Measurements from ENCODE around the gene NKD1. TPM values are rescaled to one million over a fixed set of nuclear protein-coding genes. Genes with fewer than 3 reads are reported as not detected.

The NKD1 gene
- total and polyA plus RNA-seq, 2 of the 8 experiments (the other 6 are each of a cell fraction or from before 2014, with no cell fraction given) = 0.70 to 4.5 TPM

GRCh38 chr16:50588276-50588675 is 40.1 kb downstream of the NKD1 start:
- Histone ChIP-seq H3K4ac (replicated peaks; ENCODE audit: insufficient read length, low read depth, low read length) (no peak overlapping the region), H2BK12ac (ENCODE audit: low read depth, low read length) (no peak overlapping the region), H3K9ac (replicated peaks in 1 of 4; ENCODE audit: extremely low read depth in 1 of 4, low read depth in 3 of 4, low read length in 3 of 4) (no peak overlapping the region), H3K27ac (ENCODE audit: low read depth, low read length) (no peak overlapping the region), H2AFZ (ENCODE audit: low read length) (no peak overlapping the region), H4K91ac (replicated peaks; ENCODE audit: insufficient read length, low read length) (no peak overlapping the region), H3K23me2 (ENCODE audit: low read depth, low read length) (0 out of 2 replicates have a peak, but pooled peaks cover 2% of the 10 kb centered on the region), H2BK120ac (replicated peaks; ENCODE audit: low read depth, low read length) (no peak overlapping the region), H2BK15ac (ENCODE audit: low read length) (no peak overlapping the region), H3K4me3 (ENCODE audit: extremely low read depth in 1 of 4, insufficient read depth in 2 of 4, low read depth in 3 of 4, low read length in 4 of 4) (no peak overlapping the region), H3K27me3 (replicated peaks in 1 of 4; ENCODE audit: control insufficient read depth in 3 of 4, extremely low read depth in 1 of 4, insufficient read depth in 3 of 4, low read length in 3 of 4) (no peaks in the 10 kb centered on the region), H3K14ac (ENCODE audit: insufficient read length) (no peak overlapping the region), H2AK5ac (ENCODE audit: low read depth, low read length) (no peak overlapping the region), H3K9me3 (ENCODE audit: insufficient read depth in 2 of 2, low read depth in 1 of 2, low read length in 1 of 2) (no peaks in the 10 kb centered on the region), H3K56ac (replicated peaks; ENCODE audit: insufficient read length, low read depth, low read length) (no peak overlapping the region), H3K79me1 (ENCODE audit: low read depth, low read length) (no peaks in the 10 kb centered on the region; the same call in 1 of the 2 replicates), H3K36me3 (ENCODE audit: control insufficient read depth in 2 of 4, insufficient read depth in 4 of 4, low read length in 3 of 4) (no peaks in the 10 kb centered on the region), H3K18ac (ENCODE audit: extremely low read depth, low read length) (no peak overlapping the region), H4K20me1 (replicated peaks in 1 of 2; ENCODE audit: control insufficient read depth in 1 of 2, insufficient read depth in 2 of 2, low read length in 2 of 2) (peaks cover 0 to 1% of the 10 kb centered on the region in 2 experiments), H3K4me2 (ENCODE audit: insufficient read depth in 1 of 2, low read depth in 2 of 2, low read length in 2 of 2) (no peak overlapping the region), H4K8ac (ENCODE audit: extremely low read depth, insufficient read depth, low read length) (no peak overlapping the region), H3K4me1 (replicated peaks in 1 of 4; ENCODE audit: control insufficient read depth in 3 of 4, insufficient read depth in 4 of 4, low read length in 3 of 4) (peaks cover 0 to 15% (median 7%) of the 10 kb centered on the region in 4 experiments; a peak in 4 of 7 replicates), H4K5ac (ENCODE audit: insufficient read length, low read depth, low read length) (no peak overlapping the region), H2BK5ac (ENCODE audit: low read depth, low read length) (no peak overlapping the region), H3K23ac (ENCODE audit: insufficient read length) (no peak overlapping the region), H3K79me2 (ENCODE audit: control insufficient read depth in 1 of 2, insufficient read depth in 2 of 2, low read length in 2 of 2) (no peaks in the 10 kb centered on the region), H2BK20ac (ENCODE audit: low read length) (no peak overlapping the region)
- DNase-seq (ENCODE audit: low read depth in 1 of 2, low spot score in 2 of 2) = no peak
- ChIA-PET CTCF (ENCODE audit: partially characterized antibody) (interaction anchor here (0.6 to 16.9 kb wide), 6 partner anchors 20 to 766 kb away, joined by 3 to 279 read pairs (median 3); no protein-coding TSS in a partner anchor), POLR2A (ENCODE audit: partially characterized antibody) (no interaction called here)
- 65% methylated on average over 1 of the region's 2 CpGs; no CpG with 5 or more reads in 1 of the 2 experiments for WGBS, 2 experiments (ENCODE audit: extremely low coverage in 1 of 2, insufficient coverage in 1 of 2, insufficient read length in 1 of 2, insufficient replicate concordance in 2 of 2, low coverage in 1 of 2, low lambda C conversion rate in 2 of 2, missing lambda C conversion rate in 1 of 2)
- TF ChIP-seq NANOG (IDR thresholded peaks at IDR 0.05; ENCODE audit: insufficient read depth, low read depth, low read length, poor library complexity, severe bottlenecking) = peak; percentile 80
- no peak for TF ChIP-seq TCF12 (IDR thresholded peaks at IDR 0.05; ENCODE audit: low read depth, low read length)
- no peak for TF ChIP-seq BRCA1 (IDR thresholded peaks at IDR 0.05; ENCODE audit: low read depth, low read length)
- TF ChIP-seq CBX8 (IDR thresholded peaks at IDR 0.05; ENCODE audit: borderline replicate concordance, low read depth, low read length) = no peak
- no peak for FAIRE-seq

Measured in H1 (cell line).